Stimulated activated CD8-positive, alpha-beta memory T cell treated with anti-CD3 and anti-CD28 coated beads, Interleukin-2, amount 100 ng/mL, for 1 hour (primary cell): ENCODE results near the gene HDAC1.
A peak's percentile ranks its signal among the peaks of the same experiment; 100 is the strongest.
"Not testable (repeated sequence)": the region's sequence is repeated elsewhere in the genome, so short reads cannot be mapped to it uniquely, and the experiment has no call there.

ENCODE experiments used
- DNase-seq, 2 donors: peaks; one replicate each; pipeline ENCODE4 v3.0.0-alpha.2; 2020; ENCODE audit warnings: low read depth in 2 of 2

Gene HDAC1

GRCh38 chr1:32349211-32349708 is 57.4 kb downstream of the HDAC1 start:
- DNase-seq, result no peak

GRCh38 chr1:32350785-32351398 is 59.0 kb downstream of the HDAC1 start:
- peak in 1 of 2 donors; percentile 56 for DNase-seq

GRCh38 chr1:32351399-32352238 is 59.7 kb downstream of the HDAC1 start:
- peak; percentile 78 to 81 for DNase-seq

- no peak for DNase-seq
These were observed 60.4 kb downstream of the HDAC1 start for GRCh38 chr1:32352239-32352745.

GRCh38 chr1:32352831-32353383 is 61.0 kb downstream of the HDAC1 start:
- no peak for DNase-seq

- DNase-seq, result no peak
These were observed 61.5 kb downstream of the HDAC1 start for GRCh38 chr1:32353431-32353830.

GRCh38 chr1:32353886-32354570 is 62.1 kb downstream of the HDAC1 start:
- DNase-seq, result no peak

- not testable (repeated sequence) for DNase-seq
These were observed 63.9 kb downstream of the HDAC1 start for GRCh38 chr1:32355778-32356177.

GRCh38 chr1:32356478-32356877 is 64.6 kb downstream of the HDAC1 start:
- DNase-seq, result no peak

GRCh38 chr1:32357614-32358013 is 65.7 kb downstream of the HDAC1 start:
- no peak for DNase-seq

GRCh38 chr1:32358435-32358834 is 66.6 kb downstream of the HDAC1 start:
- no peak for DNase-seq

GRCh38 chr1:32361308-32361673 is 69.4 kb downstream of the HDAC1 start:
- DNase-seq, result no peak

- no peak for DNase-seq
These were observed 70.0 kb downstream of the HDAC1 start for GRCh38 chr1:32361674-32362473.

- no peak for DNase-seq
These were observed 70.8 kb downstream of the HDAC1 start, which contains the start of the genes FAM229A and TSSK3 for GRCh38 chr1:32362474-32363313. TSS of gene FAM229A (minus strand) at chr1:32362485. CDS start at chr1:32362091, 394 bp downstream. TSS of gene TSSK3 (plus strand) at chr1:32362539. CDS start at chr1:32362702, 163 bp downstream.

- DNase-seq, result no peak
These were observed 71.8 kb downstream of the HDAC1 start for GRCh38 chr1:32363713-32364112.

GRCh38 chr1:32364836-32365235 is 73.0 kb downstream of the HDAC1 start:
- no peak for DNase-seq

- DNase-seq, result no peak
These were observed 73.6 kb downstream of the HDAC1 start for GRCh38 chr1:32365445-32365844.

- no peak for DNase-seq
These were observed 76.2 kb downstream of the HDAC1 start for GRCh38 chr1:32367912-32368635.

- peak in 1 of 2 donors; percentile 22 for DNase-seq
These were observed 80.4 kb downstream of the HDAC1 start for GRCh38 chr1:32372149-32372756.
